HG02623 (cell line): ENCODE results near the gene STXBP5.
"Not testable (repeated sequence)": the region's sequence is repeated elsewhere in the genome, so short reads cannot be mapped to it uniquely, and the experiment has no call there.

Experiments
- ATAC-seq: cut with Tn5 transposase; IDR thresholded peaks from one replicate; pipeline ENCODE4 v1.9.1; 2021; ENCODE audit warnings: moderate library complexity; ENCODE audit not compliant: unreplicated experiment

STXBP5 gene

DNA sequence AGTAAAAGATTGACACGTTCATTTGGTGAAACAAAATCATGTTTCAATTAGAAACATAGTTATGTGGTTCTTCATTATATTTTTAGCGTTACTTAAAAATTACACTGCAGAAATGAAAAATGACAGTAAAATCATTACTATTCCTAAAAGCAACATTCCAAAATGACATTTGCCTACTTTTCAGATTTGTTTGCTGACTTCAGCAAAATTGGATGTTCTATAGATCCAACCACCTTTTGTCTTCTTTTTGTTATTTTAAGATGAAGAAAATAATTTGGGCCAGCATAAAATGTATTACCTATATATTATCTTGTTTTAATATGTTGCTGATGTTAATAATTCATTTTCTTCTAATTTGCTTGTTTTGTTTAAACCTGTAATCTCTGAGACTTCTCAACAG lies 30.5 kb downstream of the STXBP5 start:
- ATAC-seq = no peak

GRCh38 chr6:147238164-147238563 lies 33.9 kb downstream of the STXBP5 start:
- no peak for ATAC-seq

GRCh38 chr6:147238906-147239305 lies 34.7 kb downstream of the STXBP5 start:
- no peak for ATAC-seq

GRCh38 chr6:147244832-147245231 lies 40.6 kb downstream of the STXBP5 start:
- no peak for ATAC-seq

- ATAC-seq = no peak
These were observed 41.5 kb downstream of the STXBP5 start for GRCh38 chr6:147245693-147246092.

DNA sequence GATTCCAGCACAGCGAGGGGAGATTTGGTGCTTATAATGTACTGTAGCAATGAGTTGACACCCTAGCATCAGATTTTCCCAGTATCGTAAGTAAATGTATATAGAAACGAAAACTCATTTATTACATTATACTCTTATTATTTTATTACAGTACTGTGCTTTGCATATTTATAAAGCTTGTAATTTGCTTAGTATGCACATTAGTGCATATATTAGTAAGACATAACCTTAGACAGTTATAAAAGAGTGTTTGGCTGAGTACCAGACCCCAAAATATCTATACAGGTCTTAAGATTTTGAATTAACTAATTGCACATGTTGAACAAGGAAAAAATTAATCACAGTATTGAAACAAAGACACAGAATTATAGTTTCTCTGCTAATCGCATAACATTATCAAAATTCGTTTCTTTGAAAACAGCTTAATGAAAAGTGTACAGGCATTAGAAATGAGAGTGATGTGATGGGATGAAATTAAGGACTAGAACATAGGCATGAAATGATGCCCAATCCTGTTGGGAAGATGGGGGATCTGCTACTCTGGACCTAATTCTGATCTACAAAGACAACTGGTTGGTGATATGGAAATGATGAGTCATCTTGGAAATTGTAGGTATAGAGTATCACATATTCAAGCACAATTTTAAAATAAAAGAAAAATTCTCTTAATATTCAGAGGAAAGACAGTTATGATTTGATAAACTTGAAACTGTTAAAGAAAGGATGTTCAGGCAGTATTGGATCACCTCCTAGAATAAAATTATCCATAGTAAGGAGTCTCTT lies 42.8 kb downstream of the STXBP5 start:
- no peak for ATAC-seq

- ATAC-seq = no peak
These were observed 44.6 kb downstream of the STXBP5 start for GRCh38 chr6:147248859-147249258.

GRCh38 chr6:147251072-147251471 lies 46.9 kb downstream of the STXBP5 start:
- no peak for ATAC-seq

GRCh38 chr6:147254929-147255473 lies 50.8 kb downstream of the STXBP5 start:
- ATAC-seq = not testable (repeated sequence)

DNA sequence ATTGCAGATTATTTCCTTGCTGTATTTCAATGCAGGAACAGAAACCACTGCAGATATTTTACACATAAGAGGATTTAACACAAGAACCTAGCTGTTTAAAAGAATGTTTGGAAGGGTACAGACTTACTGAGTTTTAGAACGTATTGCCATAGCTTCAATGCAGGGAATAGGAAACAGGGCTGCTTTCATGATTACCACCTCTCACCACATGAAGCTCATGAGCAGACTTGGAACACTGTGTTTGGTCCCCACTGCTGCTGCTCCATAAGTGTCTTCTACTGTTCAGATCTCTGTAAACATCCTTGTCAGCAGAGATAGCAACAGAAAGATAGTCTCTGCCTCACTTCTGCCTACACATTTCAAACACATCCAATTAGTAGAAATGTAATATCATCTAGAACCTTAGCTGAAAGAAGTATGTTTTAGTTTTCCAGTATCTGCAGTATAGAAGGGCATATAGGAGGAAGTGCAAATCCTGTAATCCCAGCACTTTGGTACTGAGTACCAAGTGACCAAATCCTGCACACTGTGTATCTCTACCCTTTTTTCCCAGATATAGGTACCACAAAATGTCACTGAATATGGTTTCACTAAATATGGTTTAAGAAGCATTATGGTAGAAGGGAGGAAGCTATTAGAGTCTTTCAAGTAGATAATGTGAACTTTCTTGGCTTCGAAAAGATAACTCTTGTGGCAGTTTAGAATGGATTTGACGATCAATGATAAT lies 51.9 kb downstream of the STXBP5 start:
- no peak for ATAC-seq

DNA sequence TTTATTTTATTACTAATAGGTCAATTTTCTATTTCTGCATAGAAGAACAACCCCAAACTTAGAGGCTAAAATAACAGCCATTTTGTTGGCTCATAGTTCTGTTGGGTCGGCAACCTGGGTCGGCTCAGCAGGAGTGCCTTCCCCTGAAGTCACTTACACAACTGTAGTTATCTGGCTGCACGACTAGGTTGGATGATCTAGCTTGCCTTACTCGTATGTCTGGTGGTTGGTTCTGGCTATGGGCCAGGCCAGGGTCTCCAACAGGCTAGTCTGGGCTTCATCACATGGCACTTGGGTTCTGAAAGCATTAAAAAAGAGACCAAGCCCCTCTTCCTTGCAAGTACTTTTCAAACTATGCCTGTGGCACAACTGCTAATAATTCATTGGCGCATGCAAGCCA lies 53.5 kb downstream of the STXBP5 start:
- ATAC-seq = no peak

DNA sequence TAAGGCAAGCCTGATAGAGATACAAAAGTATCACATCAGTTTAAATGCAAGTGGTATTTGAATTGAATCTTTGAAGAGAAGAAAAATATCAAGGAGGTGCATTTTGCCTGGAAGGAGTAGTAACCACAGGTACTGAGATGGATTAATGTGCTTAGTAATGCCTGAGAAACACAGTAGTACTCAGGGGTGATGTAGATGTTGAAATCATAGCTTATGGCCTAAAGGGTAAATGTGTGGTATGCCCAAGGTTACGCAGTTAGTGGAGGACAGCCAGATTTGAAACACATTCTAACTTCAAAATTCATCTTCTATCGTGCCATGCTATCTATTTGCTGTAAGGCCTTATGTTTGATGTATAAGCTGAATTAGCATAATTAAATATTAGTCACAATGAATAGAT lies 55.9 kb downstream of the STXBP5 start:
- no peak for ATAC-seq

DNA sequence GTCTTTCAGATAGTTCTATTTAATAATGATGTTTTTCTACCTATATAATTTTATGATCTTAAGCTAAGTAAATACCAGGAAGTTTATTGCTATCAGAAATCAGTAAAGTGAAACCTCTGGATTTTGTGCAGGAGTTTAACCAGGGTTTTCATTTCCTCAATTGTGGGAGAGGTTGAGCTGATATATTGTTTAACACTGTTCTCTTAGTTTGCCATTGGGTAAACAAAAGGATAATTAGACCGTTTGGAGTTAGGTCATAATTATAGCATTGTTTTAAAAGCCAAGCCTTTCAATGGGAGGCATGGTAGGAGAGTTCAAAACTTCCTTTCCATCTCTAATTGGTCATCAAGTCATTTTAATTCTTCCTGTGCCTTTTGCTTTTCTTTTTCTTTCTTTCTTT lies 58.7 kb downstream of the STXBP5 start:
- ATAC-seq = no peak

DNA sequence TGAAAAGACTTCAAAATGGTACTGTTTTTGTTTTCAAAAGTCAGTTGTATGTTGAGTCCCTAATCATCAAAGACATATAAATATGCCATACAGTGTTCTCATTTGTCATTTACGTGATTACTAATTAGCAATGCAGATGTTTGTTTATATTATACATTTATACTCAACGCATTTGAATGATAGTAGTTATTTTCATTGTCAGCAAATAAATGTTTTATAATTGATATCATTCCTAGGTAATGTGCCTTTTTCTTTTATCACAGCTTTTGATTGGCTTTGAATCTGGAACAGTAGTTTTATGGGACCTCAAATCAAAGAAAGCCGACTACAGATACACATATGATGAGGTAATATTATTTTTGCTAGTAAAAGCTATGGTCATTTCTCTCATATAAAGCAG lies 62.6 kb downstream of the STXBP5 start:
- ATAC-seq = no peak

- ATAC-seq = no peak
These were observed 63.4 kb downstream of the STXBP5 start for GRCh38 chr6:147267658-147268057.

- ATAC-seq = no peak
These were observed 64.0 kb downstream of the STXBP5 start for GRCh38 chr6:147268254-147268653.

DNA sequence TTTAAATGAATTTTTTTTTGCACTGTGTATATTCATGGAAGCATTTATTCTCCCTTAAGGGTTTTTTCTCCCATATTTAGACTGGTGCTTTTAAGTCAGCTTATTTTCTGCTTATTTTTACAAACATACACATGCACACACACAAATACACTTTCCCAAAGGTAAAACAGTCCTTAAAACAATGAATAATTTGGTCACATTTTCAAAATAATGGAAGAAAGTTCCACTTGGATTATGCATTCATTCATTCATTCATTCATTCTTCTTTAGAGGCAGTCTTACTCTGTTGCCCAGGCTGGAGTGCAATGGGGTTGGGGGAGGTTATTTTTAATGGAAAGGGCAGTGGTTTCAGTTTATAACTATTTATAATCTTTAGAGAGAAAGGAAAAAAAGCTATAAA lies 69.8 kb downstream of the STXBP5 start:
- ATAC-seq = no peak

DNA sequence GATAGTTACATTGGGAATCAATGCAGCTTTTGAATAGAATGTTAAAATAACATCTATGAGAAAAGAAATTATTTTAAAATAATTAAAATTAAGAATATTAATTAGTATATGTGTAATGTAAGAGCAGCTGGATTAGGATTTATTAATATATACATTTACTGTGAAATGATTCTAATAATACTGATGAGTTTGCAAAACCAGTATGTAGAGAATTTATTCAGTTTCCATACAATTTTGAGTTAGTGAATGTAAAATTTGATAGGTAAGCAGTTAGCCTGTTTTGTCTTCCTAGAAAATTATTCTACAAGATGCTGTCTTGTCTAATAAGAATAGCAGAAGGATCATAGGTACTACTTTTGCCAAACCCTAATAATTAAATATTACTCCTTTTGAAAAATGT lies 70.6 kb downstream of the STXBP5 start:
- no peak for ATAC-seq

GRCh38 chr6:147278891-147279290 lies 74.7 kb downstream of the STXBP5 start:
- no peak for ATAC-seq

DNA sequence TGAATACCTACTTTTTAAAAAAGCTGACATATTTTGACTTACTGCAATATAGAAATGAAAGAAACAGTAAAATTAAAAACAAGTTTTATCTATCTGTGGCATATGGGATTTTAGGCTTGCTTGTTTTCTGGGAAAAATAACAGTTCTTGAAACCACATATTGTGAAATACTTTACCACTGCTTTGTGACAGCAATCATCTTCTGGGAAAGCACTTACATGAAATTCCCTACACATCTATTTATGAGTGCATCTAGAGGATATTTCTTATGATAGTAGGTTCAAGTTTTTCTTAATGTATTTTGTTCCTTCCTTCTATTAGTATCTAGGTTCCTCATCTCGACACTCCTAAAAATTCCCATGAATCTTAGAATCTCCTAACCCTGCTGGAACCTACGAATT lies 75.2 kb downstream of the STXBP5 start:
- no peak for ATAC-seq

GRCh38 chr6:147281895-147282565 lies 77.8 kb downstream of the STXBP5 start:
- ATAC-seq = no peak

DNA sequence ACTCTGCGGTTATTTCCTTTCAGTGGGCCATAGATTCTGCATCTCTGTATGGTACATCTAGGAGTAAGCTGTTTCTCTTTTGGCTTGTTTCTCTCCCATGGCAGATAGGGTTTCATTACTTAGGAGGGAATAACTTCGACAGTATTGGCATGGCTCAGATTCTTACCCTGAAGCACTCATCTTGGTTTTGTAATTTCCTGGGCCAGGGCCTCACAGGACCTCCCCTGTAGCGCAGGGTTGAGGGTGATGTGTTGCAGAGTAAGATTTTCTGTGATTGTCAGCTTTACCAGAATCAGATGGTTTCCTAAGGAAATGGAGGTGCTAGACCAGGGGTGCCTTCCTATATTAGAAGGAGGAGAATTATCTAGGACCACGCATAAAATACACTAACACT lies 78.3 kb downstream of the STXBP5 start:
- ATAC-seq = no peak
